Activated CD4-positive, alpha-beta memory T cell treated with anti-CD3 and anti-CD28 coated beads for 36 hours (primary cell): ENCODE data around the gene IMPA2. TPM values are rescaled to one million over a fixed set of nuclear protein-coding genes. Genes with fewer than 3 reads are reported as not detected.

Experiments
- CTCF ChIA-PET: fragments of 350-600 bp; sonication (Branson Sonifier 250); formaldehyde crosslinking; loops from one replicate; lab custom pipeline; 2021; ENCODE audit warnings: antibody characterized with exemption, inconsistent platforms; lab: Charles Lee
- POLR2A ChIA-PET: fragments of 350-600 bp; sonication (Branson Sonifier 250); formaldehyde crosslinking; loops from one replicate; lab custom pipeline; 2021; ENCODE audit warnings: antibody characterized with exemption; lab: Charles Lee
- DNase-seq: peaks from one replicate; pipeline ENCODE4 v3.0.0-alpha.2; 2020
- H3K27ac Mint-ChIP-seq: one replicate; pipeline ENCODE4 v1.8.0; 2021; ENCODE audit warnings: mixed read lengths
- H3K27me3 Mint-ChIP-seq: one replicate; pipeline ENCODE4 v1.8.0; 2021; ENCODE audit warnings: mixed read lengths
- H3K36me3 Mint-ChIP-seq: one replicate; pipeline ENCODE4 v1.8.0; 2021; ENCODE audit warnings: mixed read lengths
- H3K4me1 Mint-ChIP-seq: one replicate; pipeline ENCODE4 v1.8.0; 2021; ENCODE audit warnings: low read depth, mixed read lengths
- H3K4me3 Mint-ChIP-seq: one replicate; pipeline ENCODE4 v1.8.0; 2021; ENCODE audit warnings: mild to moderate bottlenecking, mixed read lengths
- H3K9me3 Mint-ChIP-seq: one replicate; pipeline ENCODE4 v1.8.0; 2021; ENCODE audit warnings: mixed read lengths
- intact Hi-C: fragments of 100-400 bp; cut with micrococcal nuclease; formaldehyde crosslinking; loops from one replicate; pipeline ENCODE4 v1.15.1; 2023
- total RNA-seq, 2 experiments: library from RNA; stranded (reverse); gene quantifications; one replicate each; pipeline ENCODE4 v1.2.3, GENCODE V29; 2021

Gene IMPA2
- total RNA-seq, 2 experiments from 2014 or later, result 20.3 to 21.6 TPM

GRCh38 chr18:12026562-12026961 lies 45.3 kb downstream of the IMPA2 start:
- CTCF ChIA-PET, result no interaction called here
- POLR2A ChIA-PET, result no interaction called here
- intact Hi-C loops, result no loop called here

GRCh38 chr18:12027046-12027445 lies 45.7 kb downstream of the IMPA2 start:
- Mint-ChIP-seq H3K9me3 (no peaks in the 10 kb centered on the region), H3K4me3 (no peak overlapping the region), H3K4me1 (no peaks in the 10 kb centered on the region), H3K27me3 (no peaks in the 10 kb centered on the region), H3K36me3 (peaks cover 3% of the 10 kb centered on the region), H3K27ac (no peak overlapping the region)
- no peak for DNase-seq
- intact Hi-C loops, result no loop called here
- CTCF ChIA-PET, result no interaction called here
- POLR2A ChIA-PET, result no interaction called here

More at GRCh38 chr18:12026562-12026961, 45.3 kb downstream of the IMPA2 start:
- Mint-ChIP-seq H3K4me1 (no peaks in the 10 kb centered on the region), H3K4me3 (no peak overlapping the region), H3K9me3 (no peaks in the 10 kb centered on the region), H3K27ac (no peak overlapping the region), H3K36me3 (peaks cover 3% of the 10 kb centered on the region), H3K27me3 (no peaks in the 10 kb centered on the region)
- no peak for DNase-seq

- Mint-ChIP-seq H3K4me1 (no peaks in the 10 kb centered on the region), H3K36me3 (peaks cover 3% of the 10 kb centered on the region), H3K27ac (no peak overlapping the region), H3K27me3 (no peaks in the 10 kb centered on the region), H3K9me3 (no peaks in the 10 kb centered on the region), H3K4me3 (no peak overlapping the region)
- CTCF ChIA-PET, result no interaction called here
- intact Hi-C loops, result no loop called here
- POLR2A ChIA-PET, result no interaction called here
- DNase-seq, result no peak
Measured at GRCh38 chr18:12027480-12027879, 46.2 kb downstream of the IMPA2 start.

- intact Hi-C loops, result no loop called here
- Mint-ChIP-seq H3K36me3 (peaks cover 3% of the 10 kb centered on the region), H3K4me1 (no peaks in the 10 kb centered on the region), H3K9me3 (no peaks in the 10 kb centered on the region), H3K27ac (no peak overlapping the region), H3K4me3 (no peak overlapping the region), H3K27me3 (no peaks in the 10 kb centered on the region)
- ChIA-PET CTCF (no interaction called here), POLR2A (no interaction called here)
- no peak for DNase-seq
Measured at GRCh38 chr18:12028040-12028628, 46.8 kb downstream of the IMPA2 start.

- Mint-ChIP-seq H3K36me3 (peaks cover 3% of the 10 kb centered on the region), H3K4me3 (no peak overlapping the region), H3K27me3 (no peaks in the 10 kb centered on the region), H3K9me3 (no peaks in the 10 kb centered on the region), H3K27ac (no peak overlapping the region), H3K4me1 (no peaks in the 10 kb centered on the region)
- ChIA-PET CTCF (no interaction called here), POLR2A (no interaction called here)
- DNase-seq, result no peak
- intact Hi-C loops, result no loop called here
Measured at GRCh38 chr18:12028674-12029073, 47.4 kb downstream of the IMPA2 start.

GRCh38 chr18:12029786-12030584 lies 48.7 kb downstream of the IMPA2 start:
- no peak overlapping the region for H3K27ac Mint-ChIP-seq
- no peak overlapping the region for H3K4me3 Mint-ChIP-seq
- DNase-seq, result no peak
- H3K9me3 Mint-ChIP-seq, result no peaks in the 10 kb centered on the region
- intact Hi-C loops, result loop anchor here (10.0 kb wide), 1 partner anchor 375 kb away; no protein-coding TSS in a partner anchor
- ChIA-PET CTCF (interaction anchor here (12.7 kb wide), 1 partner anchor 91 kb away, joined by 155 read pairs; no protein-coding TSS in a partner anchor), POLR2A (no interaction called here)
- no peaks in the 10 kb centered on the region for H3K27me3 Mint-ChIP-seq
- peaks cover 3% of the 10 kb centered on the region for H3K36me3 Mint-ChIP-seq
- H3K4me1 Mint-ChIP-seq, result no peaks in the 10 kb centered on the region

- intact Hi-C loops, result loop anchor here (10.0 kb wide), 1 partner anchor 376 kb away; no protein-coding TSS in a partner anchor
- CTCF ChIA-PET, result interaction anchor here (12.7 kb wide), 1 partner anchor 92 kb away, joined by 155 read pairs; no protein-coding TSS in a partner anchor
Measured at GRCh38 chr18:12030670-12031069, 49.4 kb downstream of the IMPA2 start.

GRCh38 chr18:12031181-12031580 lies 49.9 kb downstream of the IMPA2 start:
- ChIA-PET CTCF (interaction anchor here (12.7 kb wide), 1 partner anchor 92 kb away, joined by 155 read pairs; no protein-coding TSS in a partner anchor), POLR2A (no interaction called here)
- no peaks in the 10 kb centered on the region for H3K4me1 Mint-ChIP-seq
- no peak for DNase-seq
- intact Hi-C loops, result loop anchor here (10.0 kb wide), 1 partner anchor 376 kb away; no protein-coding TSS in a partner anchor
- H3K27me3 Mint-ChIP-seq, result no peaks in the 10 kb centered on the region
- H3K36me3 Mint-ChIP-seq, result peaks cover 3% of the 10 kb centered on the region
- H3K4me3 Mint-ChIP-seq, result no peak overlapping the region
- H3K9me3 Mint-ChIP-seq, result no peaks in the 10 kb centered on the region
- H3K27ac Mint-ChIP-seq, result no peak overlapping the region

More at GRCh38 chr18:12030670-12031069, 49.4 kb downstream of the IMPA2 start:
- Mint-ChIP-seq H3K36me3 (peaks cover 3% of the 10 kb centered on the region), H3K4me3 (no peak overlapping the region), H3K27ac (no peak overlapping the region), H3K9me3 (no peaks in the 10 kb centered on the region), H3K4me1 (no peaks in the 10 kb centered on the region), H3K27me3 (no peaks in the 10 kb centered on the region)
- POLR2A ChIA-PET, result no interaction called here
- no peak for DNase-seq

GRCh38 chr18:12031846-12032245 lies 50.5 kb downstream of the IMPA2 start:
- H3K27me3 Mint-ChIP-seq, result no peaks in the 10 kb centered on the region
- H3K4me3 Mint-ChIP-seq, result no peak overlapping the region
- no peaks in the 10 kb centered on the region for H3K9me3 Mint-ChIP-seq
- ChIA-PET CTCF (interaction anchor here (0.6 to 12.7 kb wide), 2 partner anchors 35 to 93 kb away, joined by 3 to 155 read pairs; no protein-coding TSS in a partner anchor), POLR2A (no interaction called here)
- no peaks in the 10 kb centered on the region for H3K4me1 Mint-ChIP-seq
- no peak overlapping the region for H3K27ac Mint-ChIP-seq
- peaks cover 3% of the 10 kb centered on the region for H3K36me3 Mint-ChIP-seq
- intact Hi-C loops, result loop anchor here (10.0 kb wide), 1 partner anchor 377 kb away; no protein-coding TSS in a partner anchor
- DNase-seq, result no peak

- intact Hi-C loops, result loop anchor here (10.0 kb wide), 1 partner anchor 378 kb away; no protein-coding TSS in a partner anchor
- no peak for DNase-seq
Measured at GRCh38 chr18:12032786-12033642, 51.7 kb downstream of the IMPA2 start.

GRCh38 chr18:12033643-12034025 lies 52.3 kb downstream of the IMPA2 start:
- Mint-ChIP-seq H3K4me3 (no peak overlapping the region), H3K4me1 (no peaks in the 10 kb centered on the region), H3K36me3 (peaks cover 3% of the 10 kb centered on the region), H3K9me3 (no peaks in the 10 kb centered on the region), H3K27ac (no peak overlapping the region), H3K27me3 (peaks cover 8% of the 10 kb centered on the region)
- ChIA-PET POLR2A (no interaction called here), CTCF (interaction anchor here (1.8 to 12.7 kb wide), 2 partner anchors 95 to 300 kb away, joined by 4 to 155 read pairs; no protein-coding TSS in a partner anchor)
- no peak for DNase-seq
- intact Hi-C loops, result loop anchor here (10.0 kb wide), 1 partner anchor 379 kb away; no protein-coding TSS in a partner anchor

More at GRCh38 chr18:12032786-12033642, 51.7 kb downstream of the IMPA2 start:
- H3K36me3 Mint-ChIP-seq, result peaks cover 3% of the 10 kb centered on the region
- H3K9me3 Mint-ChIP-seq, result no peaks in the 10 kb centered on the region
- no peak overlapping the region for H3K27ac Mint-ChIP-seq
- POLR2A ChIA-PET, result no interaction called here
- peaks cover 4% of the 10 kb centered on the region for H3K27me3 Mint-ChIP-seq
- no peaks in the 10 kb centered on the region for H3K4me1 Mint-ChIP-seq
- no peak overlapping the region for H3K4me3 Mint-ChIP-seq
- CTCF ChIA-PET, result interaction anchor here (1.8 to 12.7 kb wide), 2 partner anchors 94 to 300 kb away, joined by 4 to 155 read pairs; no protein-coding TSS in a partner anchor
